Chondrocyte (in vitro differentiated cells): ENCODE measurements around the gene KRTAP3-1. TPM values are rescaled to one million over a fixed set of nuclear protein-coding genes. Genes with fewer than 3 reads are reported as not detected.

Experiments used
- DNase-seq: peaks from one replicate; pipeline ENCODE4 v3.0.0; 2021; ENCODE audit warnings: mixed read lengths, low spot score
- H3K27ac Mint-ChIP-seq: one replicate; pipeline ENCODE4 v1.8.0; 2021; ENCODE audit warnings: mild to moderate bottlenecking, moderate library complexity, mixed read lengths; ENCODE audit not compliant: unreplicated experiment
- H3K27me3 Mint-ChIP-seq: 2 replicates; pipeline ENCODE4 v1.8.0; 2021; ENCODE audit warnings: low read depth, mixed read lengths
- H3K36me3 Mint-ChIP-seq: 2 replicates; pipeline ENCODE4 v1.8.0; 2021; ENCODE audit warnings: low read depth, mixed read lengths
- H3K4me1 Mint-ChIP-seq: 2 replicates; pipeline ENCODE4 v1.8.0; 2021; ENCODE audit warnings: low read depth, mild to moderate bottlenecking, mixed read lengths
- H3K4me3 Mint-ChIP-seq: one replicate; pipeline ENCODE4 v1.8.0; 2021; ENCODE audit warnings: mild to moderate bottlenecking, moderate library complexity, mixed read lengths; ENCODE audit not compliant: unreplicated experiment
- H3K9me3 Mint-ChIP-seq: 2 replicates; pipeline ENCODE4 v1.8.0; 2021; ENCODE audit warnings: low read depth, mixed read lengths
- CTCF ChIP-seq: fragments of 200-600 bp; sonication (generic); IDR thresholded peaks from 2 replicates; pipeline ENCODE4 v1.5.0; 2021; ENCODE audit warnings: antibody characterized with exemption, mild to moderate bottlenecking, moderate library complexity
- total RNA-seq: library from RNA; stranded (reverse); gene quantifications from 3 replicates; pipeline ENCODE4 v1.2.1, GENCODE V29; 2021

KRTAP3-1 gene
- total RNA-seq, 1 donor from 2014 or later: not detected

DNA sequence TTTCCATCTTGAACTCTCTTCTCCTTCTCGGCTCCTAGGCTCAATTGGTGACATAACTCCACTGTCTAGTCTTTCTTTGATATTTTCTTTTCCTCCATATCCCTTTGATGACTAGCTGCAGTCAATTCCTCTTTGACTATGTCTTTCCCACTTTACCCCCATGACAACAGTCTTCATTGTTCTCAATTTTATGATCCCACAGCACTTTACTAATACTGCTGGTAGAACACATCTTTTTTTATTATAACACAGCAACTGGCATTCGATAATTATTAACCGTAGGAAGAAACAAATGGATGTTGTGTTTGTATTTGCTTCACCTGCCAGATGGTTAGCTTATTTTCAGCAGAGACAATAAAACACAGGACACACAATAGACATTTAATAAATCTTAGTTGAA lies 16.3 kb downstream of the KRTAP3-1 start:
- H3K9me3 Mint-ChIP-seq: no peaks in the 10 kb centered on the region
- no peaks in the 10 kb centered on the region for H3K4me1 Mint-ChIP-seq
- peaks cover 6% of the 10 kb centered on the region for H3K27me3 Mint-ChIP-seq
- peaks cover 1% of the 10 kb centered on the region for H3K36me3 Mint-ChIP-seq
- H3K4me3 Mint-ChIP-seq: no peak overlapping the region
- no peak for DNase-seq
- no peak overlapping the region for H3K27ac Mint-ChIP-seq
- TF ChIP-seq CTCF: no peak

- TF ChIP-seq CTCF: no peak
- no peak overlapping the region for H3K4me3 Mint-ChIP-seq
- H3K9me3 Mint-ChIP-seq: no peaks in the 10 kb centered on the region
Measured at GRCh38 chr17:40986920-40987319, 22.0 kb downstream of the KRTAP3-1 start.

DNA sequence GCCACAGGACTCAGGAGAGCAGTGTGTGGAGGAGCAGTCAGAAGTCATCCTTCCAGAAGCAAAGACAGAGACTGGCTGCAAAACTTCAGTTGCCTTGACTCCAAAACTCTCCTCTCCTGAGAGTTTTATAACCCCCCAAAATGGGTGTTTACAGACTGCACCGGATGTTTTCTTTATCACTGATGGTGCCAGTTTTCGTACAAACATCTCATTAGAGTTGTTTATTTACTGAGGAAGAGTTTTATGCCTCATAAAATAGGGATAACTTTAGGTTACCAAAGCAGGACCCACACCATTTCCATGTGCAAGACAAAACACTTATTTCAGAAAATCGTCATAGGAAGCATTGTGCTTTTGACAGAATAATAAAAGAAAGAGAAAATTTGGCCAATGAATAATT lies 24.7 kb downstream of the KRTAP3-1 start, which contains the start of gene KRT40:
KRT40 (minus strand) TSS at position 101 of the 400 bp plus-strand sequence; CDS start at position 48, 53 bp downstream.
- Mint-ChIP-seq H3K27ac (no peak within 1 kb of the TSS), H3K36me3 (no peaks in the 10 kb centered on the region), H3K9me3 (no peaks in the 10 kb centered on the region)

More at GRCh38 chr17:40986920-40987319, 22.0 kb downstream of the KRTAP3-1 start:
- Mint-ChIP-seq H3K36me3 (no peaks in the 10 kb centered on the region), H3K4me1 (no peaks in the 10 kb centered on the region), H3K27me3 (peaks cover 4% of the 10 kb centered on the region), H3K27ac (no peak overlapping the region)
- DNase-seq: no peak

GRCh38 chr17:40981115-40981514 lies 27.8 kb downstream of the KRTAP3-1 start:
- Mint-ChIP-seq H3K9me3 (no peaks in the 10 kb centered on the region), H3K27me3 (peaks cover 2% of the 10 kb centered on the region), H3K4me3 (peak overlapping the region; percentile 22), H3K36me3 (no peaks in the 10 kb centered on the region), H3K27ac (no peak overlapping the region), H3K4me1 (peaks cover 20% of the 10 kb centered on the region)
- DNase-seq: no peak
- TF ChIP-seq CTCF: no peak

More for the DNA sequence above, 24.7 kb downstream of the KRTAP3-1 start, which contains the start of gene KRT40:
- H3K27me3 Mint-ChIP-seq: peaks cover 4% of the 10 kb centered on the region
- DNase-seq: no peak
- TF ChIP-seq CTCF: no peak
- peaks cover 12% of the 10 kb centered on the region for H3K4me1 Mint-ChIP-seq
- no peak within 1 kb of the TSS for H3K4me3 Mint-ChIP-seq

DNA sequence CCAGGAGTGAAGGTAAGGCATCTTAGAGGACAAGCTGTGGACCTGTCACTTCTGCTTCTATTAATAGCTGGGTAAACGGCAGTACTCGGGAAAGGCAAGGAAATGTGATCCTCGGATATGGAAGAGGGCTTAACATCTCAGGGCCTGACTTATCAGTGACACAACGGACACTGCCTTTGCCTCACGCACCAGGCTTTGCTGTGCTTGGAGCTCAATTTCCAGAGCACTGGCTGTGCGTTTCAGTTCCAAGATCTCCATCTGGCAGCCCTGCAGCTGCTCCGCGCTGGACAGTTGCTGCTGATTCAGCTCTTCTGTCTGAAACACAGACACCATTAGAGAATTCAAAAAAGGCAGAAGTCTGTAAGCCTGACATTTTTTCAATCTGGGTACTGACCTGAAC lies 28.3 kb downstream of the KRTAP3-1 start:
- peaks cover 20% of the 10 kb centered on the region for H3K4me1 Mint-ChIP-seq
- no peak overlapping the region for H3K4me3 Mint-ChIP-seq
- peak overlapping the region; percentile 46 for H3K27ac Mint-ChIP-seq
- TF ChIP-seq CTCF: no peak
- no peaks in the 10 kb centered on the region for H3K36me3 Mint-ChIP-seq
- H3K9me3 Mint-ChIP-seq: no peaks in the 10 kb centered on the region
- H3K27me3 Mint-ChIP-seq: peaks cover 2% of the 10 kb centered on the region
- no peak for DNase-seq
